BJ (cell line): ENCODE measurements around the gene MROH9. TPM values are rescaled to one million over a fixed set of nuclear protein-coding genes. Genes with fewer than 3 reads are reported as not detected.

ENCODE experiments used
- CTCF ChIA-PET: fragments of 350-600 bp; formaldehyde crosslinking; extraction: SDS; loops from one replicate; lab custom pipeline; 2021; ENCODE audit warnings: antibody characterized with exemption, inconsistent platforms; lab: Yijun Ruan, JAX
- POLR2A ChIA-PET: fragments of 300-600 bp; sonication (Branson Sonifier 250); formaldehyde crosslinking; extraction: SDS; loops from one replicate; lab custom pipeline; 2021; ENCODE audit warnings: antibody characterized with exemption; lab: Charles Lee
- DNase-seq: peaks from one replicate; pipeline ENCODE4 v3.0.0-alpha.2; 2011; ENCODE audit warnings: low read depth
- H3K27me3 ChIP-seq: 2 replicates; pipeline ENCODE4 v1.6.0; 2011; ENCODE audit warnings: low read length; ENCODE audit not compliant: control insufficient read depth, insufficient read depth
- H3K36me3 ChIP-seq: 2 replicates; pipeline ENCODE4 v1.5.1; 2011; ENCODE audit warnings: low read length; ENCODE audit not compliant: control insufficient read depth, insufficient read depth
- H3K4me3 ChIP-seq: 2 replicates; pipeline ENCODE4 v1.5.1; 2011; ENCODE audit warnings: low read depth, mild to moderate bottlenecking, control low read depth, low read length
- CTCF ChIP-seq: IDR thresholded peaks from 2 replicates; pipeline ENCODE4 v1.5.1; 2011; ENCODE audit warnings: low read depth, mild to moderate bottlenecking, control low read depth, inconsistent platforms, low read length, moderate library complexity; ENCODE audit not compliant: insufficient read depth
- polyA plus RNA-seq: library from polyadenylated mRNA; depleted of rRNA; stranded (reverse); fragments of >200 nt; gene quantifications from 2 replicates; pipeline ENCODE4 v1.2.3, GENCODE V29; 2011

MROH9 gene
- polyA plus RNA-seq, 1 experiment, result 0.10 TPM

- ChIA-PET CTCF (interaction anchor here (1.3 kb wide), 1 partner anchor 10 kb away, joined by 3 read pairs; no protein-coding TSS in a partner anchor), POLR2A (no interaction called here)
- DNase-seq, result no peak
- TF ChIP-seq CTCF, result no peak
- Histone ChIP-seq H3K4me3 (no peak overlapping the region), H3K36me3 (no peaks in the 10 kb centered on the region), H3K27me3 (no peaks in the 10 kb centered on the region)
These were observed 43.5 kb upstream of the MROH9 start for GRCh38 chr1:170891872-170892271.

GRCh38 chr1:170893655-170894297, 41.6 kb upstream of the MROH9 start:
- ChIA-PET CTCF (interaction anchor here (0.8 kb wide), 1 partner anchor 965 kb away, joined by 3 read pairs; no protein-coding TSS in a partner anchor), POLR2A (no interaction called here)
- peak; percentile 84 for DNase-seq
- Histone ChIP-seq H3K27me3 (no peaks in the 10 kb centered on the region), H3K4me3 (no peak overlapping the region), H3K36me3 (no peaks in the 10 kb centered on the region)
- TF ChIP-seq CTCF, result no peak

- ChIA-PET POLR2A (no interaction called here), CTCF (interaction anchor here (1.1 kb wide), 1 partner anchor 26 kb away, joined by 3 read pairs; no protein-coding TSS in a partner anchor)
- Histone ChIP-seq H3K27me3 (no peaks in the 10 kb centered on the region), H3K4me3 (no peak overlapping the region), H3K36me3 (no peaks in the 10 kb centered on the region)
- no peak for TF ChIP-seq CTCF
- DNase-seq, result no peak
These were observed 31.4 kb upstream of the MROH9 start for GRCh38 chr1:170903961-170904360.

- Histone ChIP-seq H3K4me3 (no peak overlapping the region), H3K36me3 (no peaks in the 10 kb centered on the region), H3K27me3 (no peaks in the 10 kb centered on the region)
- DNase-seq, result no peak
- POLR2A ChIA-PET, result interaction anchor here (0.6 kb wide), 1 partner anchor 1016 kb away, joined by 3 read pairs; no protein-coding TSS in a partner anchor
- TF ChIP-seq CTCF, result no peak
- CTCF ChIA-PET, result interaction anchor here (0.6 to 1.9 kb wide), 5 partner anchors 11 to 279 kb away, joined by 3 to 5 read pairs (median 4); no protein-coding TSS in a partner anchor
These were observed 26.4 kb upstream of the MROH9 start for GRCh38 chr1:170908942-170909341.

- POLR2A ChIA-PET, result no interaction called here
These were observed 25.1 kb upstream of the MROH9 start for GRCh38 chr1:170910273-170910672.

More at GRCh38 chr1:170910273-170910672, 25.1 kb upstream of the MROH9 start:
- no peaks in the 10 kb centered on the region for H3K36me3 ChIP-seq
- no peak for TF ChIP-seq CTCF
- CTCF ChIA-PET, result interaction anchor here (1.0 kb wide), 1 partner anchor 20 kb away, joined by 4 read pairs; no protein-coding TSS in a partner anchor
- no peak overlapping the region for H3K4me3 ChIP-seq
- no peaks in the 10 kb centered on the region for H3K27me3 ChIP-seq
- peak; percentile 35 for DNase-seq
